Transverse colon (tissue), 4 donors: ENCODE data around the gene TEAD4. TPM values are rescaled to one million over a fixed set of nuclear protein-coding genes. Genes with fewer than 3 reads are reported as not detected.

Experiments used
- DNase-seq: peaks from one replicate; pipeline ENCODE4 v3.0.0-alpha.2; 2019
- H3K27ac ChIP-seq, 4 donors: fragments of 200-600 bp; sonication (generic); 2 replicates each; pipeline ENCODE4 v1.5.1; 2016 to 2018; ENCODE audit warnings: inconsistent platforms in 4 of 4
- H3K27me3 ChIP-seq: fragments of 200-600 bp; sonication (generic); 2 replicates; pipeline ENCODE4 v1.5.1; 2017; ENCODE audit warnings: inconsistent platforms
- H3K36me3 ChIP-seq, 4 donors: fragments of 200-600 bp; sonication (generic); 2 replicates each; pipeline ENCODE4 v1.5.1; 2017 to 2019; ENCODE audit warnings: inconsistent platforms in 4 of 4
- H3K4me1 ChIP-seq, 4 donors: fragments of 200-600 bp; sonication (generic); 2 replicates each; pipeline ENCODE4 v1.5.1; 2017 to 2020; ENCODE audit warnings: inconsistent platforms in 4 of 4
- H3K4me3 ChIP-seq, 4 donors: fragments of 200-600 bp; sonication (generic); 1 replicate in 1 of 4; 2 replicates in 3 of 4; pipeline versions ENCODE4 v1.5.1 to v1.6.1; 2017 to 2019; ENCODE audit warnings: inconsistent platforms in 4 of 4
- H3K9me3 ChIP-seq, 2 donors: fragments of 200-600 bp; sonication (generic); 2 replicates each; pipeline ENCODE4 v1.5.1; 2017 to 2019; ENCODE audit warnings: inconsistent platforms in 2 of 2
- EP300 ChIP-seq: sonication (generic); formaldehyde crosslinking; IDR thresholded peaks from one replicate; pipeline ENCODE4 v1.6.1; 2017; ENCODE audit warnings: antibody characterized with exemption, low read depth
- POLR2A ChIP-seq: fragments of 450-650 bp; IDR thresholded peaks from one replicate; pipeline ENCODE4 v1.6.1; 2016; ENCODE audit warnings: antibody characterized with exemption, mild to moderate bottlenecking, moderate library complexity
- POLR2AphosphoS5 ChIP-seq, 3 donors: sonication (generic); formaldehyde crosslinking; IDR thresholded peaks; one replicate each; pipeline ENCODE4 v1.6.1; 2016; ENCODE audit warnings: antibody characterized with exemption in 3 of 3
- WGBS, 2 donors: methylation state at CpG; one replicate each; pipeline ENCODE4 v1.1.5; 2018; ENCODE audit warnings: low coverage in 1 of 2; 5-methylcytosine and 5-hydroxymethylcytosine counted together
- in situ Hi-C, 4 donors: fragments of 200-750 bp; cut with MboI; loops; one replicate each; pipeline versions ENCODE4 v1.15.0 to v1.15.1; 2017; ENCODE audit warnings: low sequenced_read_pairs in 3 of 4, low pct_ligation_motif_present in 1 of 4, low pct_unique_long_range_greater_than_20kb in 1 of 4
- intact Hi-C: fragments of 100-400 bp; cut with DNase I; formaldehyde crosslinking; loops from one replicate; pipeline ENCODE4 v1.15.1; 2023; ENCODE audit warnings: low total_unique reads
- total RNA-seq, 4 donors: library from RNA; depleted of rRNA; stranded (reverse); fragments of >200 nt; gene quantifications; one replicate each; pipeline ENCODE4 v1.1.0, GENCODE V29; 2016
- TF ChIP-seq, protein P1 (sequence below), 5 experiments: fragments of 200-600 bp in 3 of 5; fragments of 450-650 bp in 2 of 5; sonication (generic) in 3 of 5; IDR thresholded peaks; 1 replicate in 2 of 5; 2 replicates in 3 of 5; pipeline ENCODE4 v1.5.1; 2016 to 2017; ENCODE audit warnings: antibody characterized with exemption in 5 of 5, inconsistent platforms in 3 of 5, mild to moderate bottlenecking in 2 of 5, moderate library complexity in 1 of 5

Gene TEAD4
- total RNA-seq: 10 to 100 TPM in 1 of 4 donors, 1 to 10 TPM in 3; 4.2 to 29.7 (median 6.3) TPM

GRCh38 chr12:2959192-2959504 lies at the start of gene TEAD4:
TEAD4 (plus strand) TSS chr12:2959397.
- in situ Hi-C loops: no loop called here

DNA sequence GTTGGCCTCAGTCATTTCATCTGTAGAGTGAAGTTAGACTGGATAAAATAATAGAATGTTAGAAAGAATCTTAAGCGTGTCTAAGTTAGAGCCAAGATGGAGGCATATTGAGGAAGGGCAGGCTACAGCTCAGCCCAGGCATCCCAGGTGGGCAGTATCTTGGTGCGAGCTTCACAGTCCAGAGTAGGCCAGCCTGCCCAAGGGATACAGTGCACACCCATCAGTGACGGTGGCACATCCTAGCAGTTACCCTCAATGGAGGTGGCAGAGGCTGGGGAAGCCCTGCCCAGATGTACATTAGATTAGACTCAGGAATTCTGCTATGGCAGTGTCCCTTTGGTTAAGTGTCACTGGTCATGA lies 47.0 kb upstream of the TEAD4 start:
- in situ Hi-C loops (no loop called here), intact Hi-C loops (no loop called here)
- WGBS, 2 donors: 93% methylated on average over 3 of the region's 3 CpGs; no CpG with 5 or more reads in 1 of the 2 donors

More at GRCh38 chr12:2959192-2959504, at the start of gene TEAD4:
- peak; percentile 71 for DNase-seq
- no peaks in the 10 kb centered on the region for H3K36me3 ChIP-seq
- H3K4me3 ChIP-seq: peak within 1 kb of the TSS; percentile 53 to 85 (median 57)
- H3K27ac ChIP-seq: peak within 1 kb of the TSS; percentile 85 to 90 (median 88)
- H3K27me3 ChIP-seq: no peaks in the 10 kb centered on the region
- intact Hi-C loops: no loop called here
- peaks cover 0 to 36% (median 12%) of the 10 kb centered on the region in 4 donors for H3K4me1 ChIP-seq
- peak in 1 of 3 donors; percentile 6 for TF ChIP-seq POLR2AphosphoS5 (IDR thresholded peaks at IDR 0.05)
- TF ChIP-seq, protein P1, sequence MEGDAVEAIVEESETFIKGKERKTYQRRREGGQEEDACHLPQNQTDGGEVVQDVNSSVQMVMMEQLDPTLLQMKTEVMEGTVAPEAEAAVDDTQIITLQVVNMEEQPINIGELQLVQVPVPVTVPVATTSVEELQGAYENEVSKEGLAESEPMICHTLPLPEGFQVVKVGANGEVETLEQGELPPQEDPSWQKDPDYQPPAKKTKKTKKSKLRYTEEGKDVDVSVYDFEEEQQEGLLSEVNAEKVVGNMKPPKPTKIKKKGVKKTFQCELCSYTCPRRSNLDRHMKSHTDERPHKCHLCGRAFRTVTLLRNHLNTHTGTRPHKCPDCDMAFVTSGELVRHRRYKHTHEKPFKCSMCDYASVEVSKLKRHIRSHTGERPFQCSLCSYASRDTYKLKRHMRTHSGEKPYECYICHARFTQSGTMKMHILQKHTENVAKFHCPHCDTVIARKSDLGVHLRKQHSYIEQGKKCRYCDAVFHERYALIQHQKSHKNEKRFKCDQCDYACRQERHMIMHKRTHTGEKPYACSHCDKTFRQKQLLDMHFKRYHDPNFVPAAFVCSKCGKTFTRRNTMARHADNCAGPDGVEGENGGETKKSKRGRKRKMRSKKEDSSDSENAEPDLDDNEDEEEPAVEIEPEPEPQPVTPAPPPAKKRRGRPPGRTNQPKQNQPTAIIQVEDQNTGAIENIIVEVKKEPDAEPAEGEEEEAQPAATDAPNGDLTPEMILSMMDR (IDR thresholded peaks at IDR 0.05): no peak
- WGBS, 2 donors: 0% methylated on average over 1 of the region's 50 CpGs; no CpG with 5 or more reads in 1 of the 2 donors
- no peaks in the 10 kb centered on the region for H3K9me3 ChIP-seq

GRCh38 chr12:2919249-2919648 lies 39.9 kb upstream of the TEAD4 start:
- 83 to 85% methylated on average over 2 of the region's 2 CpGs for WGBS, 2 donors
- H3K4me1 ChIP-seq: no peaks in the 10 kb centered on the region
- TF ChIP-seq, protein P1 (IDR thresholded peaks at IDR 0.05): no peak
- TF ChIP-seq POLR2AphosphoS5 (IDR thresholded peaks at IDR 0.05) (no peak), POLR2A (no peak), EP300 (no peak)
- peaks cover 0 to 13% (median 2%) of the 10 kb centered on the region in 4 donors for H3K36me3 ChIP-seq
- no peak overlapping the region for H3K27ac ChIP-seq
- H3K9me3 ChIP-seq: no peaks in the 10 kb centered on the region
- in situ Hi-C loops: no loop called here
- H3K27me3 ChIP-seq: no peaks in the 10 kb centered on the region
- H3K4me3 ChIP-seq: no peak overlapping the region
- intact Hi-C loops: no loop called here
- DNase-seq: no peak

More for the DNA sequence above, 47.0 kb upstream of the TEAD4 start:
- Histone ChIP-seq H3K4me1 (no peaks in the 10 kb centered on the region), H3K9me3 (no peaks in the 10 kb centered on the region), H3K36me3 (peaks cover 0 to 2% (median 0%) of the 10 kb centered on the region in 4 donors), H3K27ac (no peak overlapping the region), H3K4me3 (no peak overlapping the region), H3K27me3 (no peaks in the 10 kb centered on the region)
- TF ChIP-seq, protein P1 (IDR thresholded peaks at IDR 0.05): no peak
- no peak for TF ChIP-seq POLR2AphosphoS5 (IDR thresholded peaks at IDR 0.05)
- no peak for TF ChIP-seq EP300
- no peak for TF ChIP-seq POLR2A
- DNase-seq: no peak

GRCh38 chr12:2922329-2922728 lies 36.9 kb upstream of the TEAD4 start:
- Histone ChIP-seq H3K9me3 (no peaks in the 10 kb centered on the region), H3K36me3 (peaks cover 0 to 13% (median 2%) of the 10 kb centered on the region in 4 donors), H3K27ac (no peak overlapping the region), H3K27me3 (no peaks in the 10 kb centered on the region), H3K4me1 (no peaks in the 10 kb centered on the region), H3K4me3 (no peak overlapping the region)
- in situ Hi-C loops: no loop called here
- DNase-seq: no peak
- WGBS, 2 donors: 95 to 100% methylated on average over 2 of the region's 2 CpGs
- TF ChIP-seq POLR2A (no peak), EP300 (no peak), POLR2AphosphoS5 (IDR thresholded peaks at IDR 0.05) (no peak)
- TF ChIP-seq, protein P1 (IDR thresholded peaks at IDR 0.05): no peak
- intact Hi-C loops: no loop called here
